CD4-positive, alpha-beta T cell (primary cell): ENCODE results near the gene PHOX2A. TPM values are rescaled to one million over a fixed set of nuclear protein-coding genes. Genes with fewer than 3 reads are reported as not detected.

Experiments
- ATAC-seq: fragments of 200-7000 bp; cut with Tn5 transposase; one replicate; pipeline ENCODE4 v1.10.0; 2022; ENCODE audit warnings: mild to moderate bottlenecking; ENCODE audit not compliant: poor library complexity
- CTCF ChIA-PET: fragments of 350-600 bp; sonication (Branson Sonifier 250); formaldehyde crosslinking; loops from one replicate; lab custom pipeline; 2021; ENCODE audit warnings: antibody characterized with exemption, inconsistent platforms; lab: Charles Lee
- POLR2A ChIA-PET: fragments of 350-600 bp; sonication (Branson Sonifier 250); formaldehyde crosslinking; loops from one replicate; lab custom pipeline; 2021; ENCODE audit warnings: antibody characterized with exemption, inconsistent platforms; lab: Charles Lee
- DNase-seq, 14 experiments: peaks; one replicate each; pipeline ENCODE4 v3.0.0-alpha.2; 2013 to 2020; ENCODE audit warnings: mixed read lengths in 2 of 14
- H3K27ac ChIP-seq, 2 donors: one replicate each; pipeline versions ENCODE4 v1.5.1 to v1.7.0; 2013; ENCODE audit warnings: low read length in 2 of 2, low read depth in 1 of 2, mild to moderate bottlenecking in 1 of 2
- H3K27me3 ChIP-seq, 2 experiments: 1 replicate in 1 of 2; 2 replicates in 1 of 2; pipeline versions ENCODE4 v1.6.1 to v1.7.0; 2013; ENCODE audit warnings: low read length in 2 of 2, control low read depth in 1 of 2, mild to moderate bottlenecking in 1 of 2, moderate library complexity in 1 of 2; ENCODE audit not compliant: insufficient read depth in 2 of 2, control insufficient read depth in 1 of 2
- H3K36me3 ChIP-seq: one replicate; pipeline ENCODE4 v1.6.1; 2013; ENCODE audit warnings: low read length, control low read depth; ENCODE audit not compliant: insufficient read depth
- H3K4me1 ChIP-seq: one replicate; pipeline ENCODE4 v1.6.1; 2013; ENCODE audit warnings: low read length, control low read depth; ENCODE audit not compliant: insufficient read depth
- H3K4me3 ChIP-seq: one replicate; pipeline ENCODE4 v1.5.1; 2013; ENCODE audit warnings: mild to moderate bottlenecking, low read length, moderate library complexity
- H3K9me3 ChIP-seq, 2 experiments: 1 replicate in 1 of 2; 2 replicates in 1 of 2; pipeline versions ENCODE4 v1.6.1 to v1.7.0; 2013; ENCODE audit warnings: low read length in 2 of 2, mild to moderate bottlenecking in 2 of 2, control low read depth in 1 of 2, moderate library complexity in 1 of 2; ENCODE audit not compliant: control insufficient read depth in 1 of 2, insufficient read depth in 1 of 2
- H3K27ac Mint-ChIP-seq: one replicate; pipeline ENCODE4 v1.8.0; 2020; ENCODE audit warnings: mixed read lengths
- H3K27me3 Mint-ChIP-seq: one replicate; pipeline ENCODE4 v1.8.0; 2021; ENCODE audit warnings: mixed read lengths
- H3K36me3 Mint-ChIP-seq: one replicate; pipeline ENCODE4 v1.8.0; 2021; ENCODE audit warnings: low read depth, mixed read lengths
- H3K4me1 Mint-ChIP-seq: one replicate; pipeline ENCODE4 v1.8.0; 2021; ENCODE audit warnings: low read depth, mixed read lengths
- H3K4me3 Mint-ChIP-seq: one replicate; pipeline ENCODE4 v1.8.0; 2020; ENCODE audit warnings: mild to moderate bottlenecking, mixed read lengths
- H3K9me3 Mint-ChIP-seq: one replicate; pipeline ENCODE4 v1.8.0; 2020; ENCODE audit warnings: mixed read lengths
- CTCF ChIP-seq: fragments of 200-600 bp; IDR thresholded peaks from one replicate; pipeline ENCODE4 v1.8.0; 2022; ENCODE audit warnings: antibody characterized with exemption, mild to moderate bottlenecking
- intact Hi-C, 2 experiments: fragments of 100-400 bp; cut with DNase I in 1 of 2; cut with micrococcal nuclease in 1 of 2; formaldehyde crosslinking; loops; one replicate each; pipeline versions ENCODE4 v1.15.1 to v1.9.0; 2023 to 2025; cut with DNase I, micrococcal nuclease
- total RNA-seq, 174 experiments: library from RNA in 2 of 174; stranded (reverse) in 2 of 174; gene quantifications; one replicate each; pipeline ENCODE4 v1.2.3 and lab custom pipeline; 2021 to 2026

The PHOX2A gene
- total RNA-seq, 2 experiments from 2014 or later, result not detected

- Mint-ChIP-seq H3K27me3 (peaks cover 36% of the 10 kb centered on the region), H3K27ac (no peak overlapping the region), H3K36me3 (no peaks in the 10 kb centered on the region), H3K9me3 (no peaks in the 10 kb centered on the region), H3K4me3 (no peak overlapping the region), H3K4me1 (no peaks in the 10 kb centered on the region)
- no peak for DNase-seq
- CTCF ChIA-PET, result no interaction called here
- Histone ChIP-seq H3K27me3 (peaks cover 20 to 40% of the 10 kb centered on the region in 2 experiments), H3K4me3 (no peak overlapping the region), H3K4me1 (no peaks in the 10 kb centered on the region), H3K27ac (no peak overlapping the region), H3K36me3 (no peaks in the 10 kb centered on the region), H3K9me3 (peaks cover 0 to 5% of the 10 kb centered on the region in 2 experiments)
- intact Hi-C loops, result no loop called here
- ATAC-seq, result no peak
- POLR2A ChIA-PET, result no interaction called here
- TF ChIP-seq CTCF, result no peak
These were observed 6.0 kb upstream of the PHOX2A start for GRCh38 chr11:72249961-72250360.

DNA sequence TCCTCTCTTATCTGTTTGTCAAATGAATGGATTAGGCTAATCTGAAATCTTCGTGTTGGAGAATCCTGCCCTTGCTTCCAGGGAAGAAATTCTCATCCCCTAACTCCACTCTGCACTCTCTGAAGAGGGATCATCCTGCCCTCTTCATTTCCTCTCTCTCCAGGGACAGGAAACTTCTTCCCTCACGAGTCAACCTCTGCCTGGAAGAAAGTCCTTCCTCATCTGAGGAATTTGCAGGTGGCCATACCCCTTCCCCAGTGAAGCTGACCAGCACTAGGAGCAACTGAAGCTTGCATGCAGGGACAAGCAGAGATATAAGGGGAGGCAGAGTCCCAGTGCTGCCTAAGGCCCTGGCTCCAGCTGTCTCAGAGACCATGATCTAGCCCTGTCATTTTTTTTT, 3.6 kb upstream of the PHOX2A start:
- Histone ChIP-seq H3K27ac (no peak overlapping the region), H3K27me3 (peaks cover 37 to 61% of the 10 kb centered on the region in 2 experiments), H3K4me1 (peaks cover 12% of the 10 kb centered on the region), H3K4me3 (no peak overlapping the region), H3K9me3 (peaks cover 0 to 17% of the 10 kb centered on the region in 2 experiments), H3K36me3 (no peaks in the 10 kb centered on the region)
- CTCF ChIA-PET, result no interaction called here
- Mint-ChIP-seq H3K4me3 (no peak overlapping the region), H3K36me3 (no peaks in the 10 kb centered on the region), H3K9me3 (no peaks in the 10 kb centered on the region), H3K27me3 (peaks cover 42% of the 10 kb centered on the region), H3K27ac (no peak overlapping the region), H3K4me1 (peaks cover 11% of the 10 kb centered on the region)
- DNase-seq (no peak), ATAC-seq (no peak)
- no peak for TF ChIP-seq CTCF
- POLR2A ChIA-PET, result no interaction called here
- intact Hi-C loops, result no loop called here

DNA sequence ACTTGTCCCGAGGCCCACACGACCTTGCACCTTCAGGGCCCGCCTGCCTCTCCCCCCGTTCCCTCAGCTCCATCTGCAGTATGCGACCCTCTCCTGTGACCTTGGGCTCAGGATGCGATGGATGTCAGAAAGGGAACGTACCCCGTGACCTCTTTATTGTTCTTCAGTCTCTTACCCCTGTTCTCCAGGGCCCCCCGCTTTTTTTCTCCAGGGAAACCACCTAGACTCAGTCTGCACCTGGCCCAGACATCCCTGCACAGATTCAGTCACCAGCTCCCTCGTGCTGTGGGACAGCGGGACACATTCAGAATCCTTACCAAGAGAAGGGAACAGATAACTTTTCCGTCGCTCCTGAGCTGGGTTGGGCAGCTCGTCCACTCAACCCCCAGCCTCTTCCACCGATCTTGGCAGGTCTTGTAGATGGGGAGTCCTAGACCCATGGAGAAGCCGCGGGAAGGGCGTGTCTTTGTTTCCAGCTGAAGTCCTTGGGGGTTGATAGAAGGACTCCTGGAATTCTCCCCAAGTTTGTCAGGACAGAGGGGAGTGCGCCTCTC, 1.4 kb upstream of the PHOX2A start:
- DNase-seq (no peak), ATAC-seq (no peak)
- no peak for TF ChIP-seq CTCF
- peaks cover 29% of the 10 kb centered on the region for H3K4me1 Mint-ChIP-seq
- CTCF ChIA-PET, result no interaction called here
- no peaks in the 10 kb centered on the region for H3K9me3 Mint-ChIP-seq
- H3K4me3 Mint-ChIP-seq, result no peak overlapping the region
- H3K27me3 ChIP-seq, result peaks cover 58 to 80% of the 10 kb centered on the region in 2 experiments
- H3K4me3 ChIP-seq, result no peak overlapping the region
- no peaks in the 10 kb centered on the region for H3K36me3 Mint-ChIP-seq
- H3K27ac Mint-ChIP-seq, result no peak overlapping the region
- H3K4me1 ChIP-seq, result peaks cover 22% of the 10 kb centered on the region
- POLR2A ChIA-PET, result no interaction called here
- H3K27me3 Mint-ChIP-seq, result peaks cover 47% of the 10 kb centered on the region
- H3K9me3 ChIP-seq, result peaks cover 0 to 26% of the 10 kb centered on the region in 2 experiments
- no peak overlapping the region for H3K27ac ChIP-seq
- intact Hi-C loops, result no loop called here
- H3K36me3 ChIP-seq, result no peaks in the 10 kb centered on the region
